ENCODE measurements around the gene CDH4.

The CDH4 gene

DNA sequence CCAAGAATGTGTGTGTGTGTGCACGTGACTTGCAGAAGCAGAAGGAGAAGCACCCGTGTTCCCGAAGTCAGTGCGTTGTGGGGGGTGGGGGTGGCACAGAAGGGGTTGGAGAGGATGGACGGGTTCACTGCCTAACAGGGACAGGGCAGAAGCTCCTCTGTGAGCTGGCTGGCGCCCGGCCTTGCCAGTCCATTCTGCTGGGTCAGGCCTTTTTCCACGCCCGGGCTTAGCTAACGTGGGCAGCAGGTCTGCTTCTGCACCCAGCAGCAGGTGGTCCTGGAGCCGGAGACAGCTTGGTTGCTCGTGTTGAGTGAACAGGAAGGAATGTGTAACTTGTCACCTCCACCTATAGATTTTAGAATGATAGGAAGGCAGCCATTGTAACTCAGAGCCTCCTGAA is 374.4 kb downstream of the CDH4 start:
- Histone ChIP-seq H3K36me3 (ENCODE audit: control insufficient read depth, insufficient read depth, low read length) (no peaks in the 10 kb centered on the region), H3K9ac (ENCODE audit: low read length) (no peak overlapping the region), H3K27me3 (ENCODE audit: control insufficient read depth, insufficient read depth, low read length) (no peaks in the 10 kb centered on the region), H3K27ac (ENCODE audit: low read depth, low read length) (no peak overlapping the region), H3K4me3 (ENCODE audit: low read length) (no peak overlapping the region), H3K4me1 (ENCODE audit: control insufficient read depth, insufficient read depth, low read length) (no peaks in the 10 kb centered on the region)

DNA sequence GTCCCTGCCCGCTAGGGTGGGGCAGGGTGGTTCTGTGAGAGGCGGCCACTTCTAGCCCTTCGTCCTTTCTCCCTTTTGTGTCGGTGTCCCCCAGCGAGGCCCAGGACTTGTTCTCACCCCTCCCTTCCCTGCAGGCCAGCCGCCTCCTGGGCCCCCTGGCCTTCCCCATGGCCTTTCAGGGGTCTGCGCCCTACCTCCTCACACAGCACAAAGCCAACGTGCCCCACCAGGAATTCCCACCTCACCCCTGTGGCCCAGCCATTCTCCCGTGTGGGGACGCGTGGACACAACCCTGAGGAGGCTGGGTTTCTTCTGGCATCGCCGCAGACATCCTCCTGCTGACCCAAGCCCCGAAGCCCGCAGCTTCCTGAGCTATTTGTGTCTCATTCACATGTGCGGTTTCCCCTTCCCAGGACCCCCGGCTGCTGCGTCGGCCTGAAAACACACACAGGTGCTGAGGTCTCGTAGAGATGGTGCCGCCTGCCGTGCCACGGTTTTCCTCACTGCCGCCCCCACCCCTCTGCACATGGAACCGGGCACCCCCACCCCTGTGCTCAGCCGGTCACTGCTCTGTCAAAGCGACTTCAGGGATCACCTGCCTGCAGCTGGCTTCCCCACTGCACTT is 375.8 kb downstream of the CDH4 start:
- H3K27ac ChIP-seq (ENCODE audit: low read depth, low read length): no peak overlapping the region
- H3K4me1 ChIP-seq (ENCODE audit: control insufficient read depth, insufficient read depth, low read length): no peaks in the 10 kb centered on the region
- no peaks in the 10 kb centered on the region for H3K27me3 ChIP-seq (ENCODE audit: control insufficient read depth, insufficient read depth, low read length)
- H3K36me3 ChIP-seq (ENCODE audit: control insufficient read depth, insufficient read depth, low read length): no peaks in the 10 kb centered on the region
- no peak overlapping the region for H3K4me3 ChIP-seq (ENCODE audit: low read length)
- no peak overlapping the region for H3K9ac ChIP-seq (ENCODE audit: low read length)

DNA sequence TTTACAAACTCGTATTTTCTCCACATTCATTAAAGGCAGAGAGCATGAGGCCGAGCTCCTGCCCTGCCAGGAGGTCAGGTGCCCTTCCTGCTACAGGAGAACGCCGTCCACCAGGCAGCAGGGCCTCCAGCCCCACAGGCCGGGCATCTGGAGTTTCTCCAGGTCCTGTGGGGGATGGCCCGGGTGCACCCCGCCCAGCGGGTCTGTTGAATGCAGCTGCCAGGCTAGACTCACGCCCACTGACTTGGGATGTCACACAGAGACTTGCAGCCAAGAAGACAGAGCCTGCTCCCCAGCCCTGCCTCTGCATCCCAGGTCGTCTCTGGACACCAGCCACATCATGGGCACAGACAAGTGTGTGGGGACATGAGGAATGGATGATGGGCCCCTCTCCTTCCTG is 376.4 kb downstream of the CDH4 start:
- Histone ChIP-seq H3K4me3 (ENCODE audit: low read length) (no peak overlapping the region), H3K27ac (ENCODE audit: low read depth, low read length) (no peak overlapping the region), H3K4me1 (ENCODE audit: control insufficient read depth, insufficient read depth, low read length) (no peaks in the 10 kb centered on the region), H3K27me3 (ENCODE audit: control insufficient read depth, insufficient read depth, low read length) (no peaks in the 10 kb centered on the region), H3K36me3 (ENCODE audit: control insufficient read depth, insufficient read depth, low read length) (no peaks in the 10 kb centered on the region), H3K9ac (ENCODE audit: low read length) (no peak overlapping the region)

DNA sequence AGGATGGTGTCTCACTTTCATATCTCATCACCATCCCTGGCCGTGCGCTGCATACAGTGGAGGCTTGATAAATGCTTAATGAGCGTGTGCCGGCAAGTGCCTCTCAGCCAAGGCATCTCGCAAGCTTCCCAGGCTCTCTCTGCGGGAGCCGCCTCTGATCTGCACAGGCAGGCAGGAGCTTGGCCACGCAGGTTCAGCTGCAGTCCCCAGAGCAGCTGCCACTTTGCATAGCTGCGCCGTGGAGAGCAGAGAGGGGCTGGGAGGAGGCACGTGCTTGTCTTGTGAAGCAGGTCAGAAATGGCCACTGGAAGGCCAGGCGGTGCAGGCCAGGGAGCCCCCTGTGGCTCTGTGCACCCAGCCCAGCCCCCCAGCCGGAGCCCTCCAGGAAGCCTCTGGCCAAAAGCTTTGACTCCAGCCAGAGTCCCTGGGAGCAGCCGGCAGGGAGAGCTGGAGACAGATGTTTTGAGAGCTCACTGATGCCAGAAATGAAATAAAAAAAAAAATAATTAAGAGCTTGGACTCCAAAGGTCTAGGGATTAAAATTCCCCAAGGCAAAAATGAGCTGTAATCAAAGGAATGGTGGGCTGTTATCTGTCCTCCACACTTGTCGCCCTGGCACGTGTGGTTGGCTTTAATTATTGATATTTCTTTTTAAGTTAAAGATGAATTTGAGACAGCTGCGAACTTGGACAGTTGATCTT is 377.0 kb downstream of the CDH4 start:
- Histone ChIP-seq H3K27ac (ENCODE audit: low read depth, low read length) (no peak overlapping the region), H3K27me3 (ENCODE audit: control insufficient read depth, insufficient read depth, low read length) (no peaks in the 10 kb centered on the region), H3K4me1 (ENCODE audit: control insufficient read depth, insufficient read depth, low read length) (no peaks in the 10 kb centered on the region), H3K36me3 (ENCODE audit: control insufficient read depth, insufficient read depth, low read length) (no peaks in the 10 kb centered on the region), H3K9ac (ENCODE audit: low read length) (no peak overlapping the region), H3K4me3 (ENCODE audit: low read length) (no peak overlapping the region)

DNA sequence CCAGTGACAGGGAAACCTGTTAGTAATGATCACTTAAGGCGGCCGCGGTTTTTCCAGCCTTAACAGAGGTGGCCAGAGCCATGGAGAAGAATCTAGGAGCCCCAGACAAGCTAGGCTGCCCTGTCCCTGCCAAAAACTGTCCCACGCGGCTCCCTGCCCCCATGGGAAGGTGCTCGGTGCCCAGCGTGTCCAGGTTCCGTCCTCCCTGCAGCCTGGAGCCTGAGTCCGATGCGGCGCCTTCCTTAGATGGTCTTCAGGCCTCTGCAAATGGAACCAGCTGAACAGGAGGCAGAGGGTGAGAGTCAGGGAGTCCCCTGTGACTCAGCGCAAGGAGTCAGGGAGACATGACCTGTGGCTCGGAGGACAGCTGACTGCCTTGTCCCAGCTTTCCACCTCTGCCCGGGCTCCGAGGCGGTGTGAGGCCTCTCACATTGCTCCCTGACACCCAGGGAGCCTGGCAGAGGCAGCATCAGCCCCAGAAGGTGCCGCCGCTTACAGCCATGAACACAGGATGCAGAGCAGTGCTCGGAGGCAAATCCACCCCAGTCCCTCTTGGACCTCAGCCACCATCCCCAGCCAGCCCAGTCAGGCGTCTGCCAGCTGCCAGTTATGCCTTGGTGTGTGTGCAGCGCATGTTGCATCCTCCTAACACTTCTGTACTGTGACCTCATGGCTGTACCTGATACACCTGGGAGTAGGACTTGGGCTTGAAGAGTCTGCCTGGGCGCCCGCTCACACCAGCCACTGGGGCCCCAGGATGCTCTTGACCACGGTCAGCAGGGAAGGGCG is 377.7 kb downstream of the CDH4 start:
- Histone ChIP-seq H3K27ac (ENCODE audit: low read depth, low read length) (no peak overlapping the region), H3K27me3 (ENCODE audit: control insufficient read depth, insufficient read depth, low read length) (no peaks in the 10 kb centered on the region), H3K4me1 (ENCODE audit: control insufficient read depth, insufficient read depth, low read length) (no peaks in the 10 kb centered on the region)

DNA sequence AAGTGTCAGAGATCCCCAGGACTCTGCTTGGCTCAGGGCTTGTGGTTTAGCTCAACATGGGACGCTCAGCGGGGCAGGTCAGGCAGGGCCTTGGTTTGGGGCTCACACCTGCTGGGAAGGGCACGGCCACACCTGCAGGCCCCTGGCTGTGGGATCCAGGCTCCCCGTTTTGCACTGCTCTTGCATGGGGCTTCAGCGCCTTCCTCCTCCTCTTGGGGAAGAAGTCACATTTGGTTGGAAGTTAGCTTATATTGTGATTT is 378.3 kb downstream of the CDH4 start:
- no peaks in the 10 kb centered on the region for H3K27me3 ChIP-seq (ENCODE audit: control insufficient read depth, insufficient read depth, low read length)
- H3K9ac ChIP-seq (ENCODE audit: low read length): no peak overlapping the region
- no peaks in the 10 kb centered on the region for H3K36me3 ChIP-seq (ENCODE audit: control insufficient read depth, insufficient read depth, low read length)
- H3K4me1 ChIP-seq (ENCODE audit: control insufficient read depth, insufficient read depth, low read length): no peaks in the 10 kb centered on the region
- no peak overlapping the region for H3K27ac ChIP-seq (ENCODE audit: low read depth, low read length)
- no peak overlapping the region for H3K4me3 ChIP-seq (ENCODE audit: low read length)

More for the DNA sequence above, 377.7 kb downstream of the CDH4 start:
- no peak overlapping the region for H3K4me3 ChIP-seq (ENCODE audit: low read length)
- no peaks in the 10 kb centered on the region for H3K36me3 ChIP-seq (ENCODE audit: control insufficient read depth, insufficient read depth, low read length)
- no peak overlapping the region for H3K9ac ChIP-seq (ENCODE audit: low read length)

DNA sequence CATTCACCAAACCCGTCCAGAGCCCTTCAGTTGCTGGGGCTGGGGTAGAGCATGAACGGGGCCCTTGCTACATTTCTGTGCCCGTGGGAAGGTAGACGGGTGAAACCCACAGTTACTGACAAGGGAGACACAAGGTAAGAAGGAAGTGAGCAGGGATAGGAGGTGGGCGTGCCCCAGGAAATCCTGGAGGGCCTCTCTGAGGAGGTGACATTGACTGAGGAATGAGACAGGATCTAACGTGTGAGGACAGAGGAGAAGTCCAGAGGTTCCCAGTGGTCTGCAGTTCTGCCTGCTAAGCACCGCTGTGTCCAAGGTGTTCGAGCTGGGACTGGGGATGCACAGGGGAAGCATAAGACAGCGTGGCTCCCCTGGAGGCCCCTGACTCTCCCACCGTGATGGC is 378.8 kb downstream of the CDH4 start:
- Histone ChIP-seq H3K36me3 (ENCODE audit: control insufficient read depth, insufficient read depth, low read length) (no peaks in the 10 kb centered on the region), H3K4me1 (ENCODE audit: control insufficient read depth, insufficient read depth, low read length) (no peaks in the 10 kb centered on the region), H3K4me3 (ENCODE audit: low read length) (no peak overlapping the region), H3K27me3 (ENCODE audit: control insufficient read depth, insufficient read depth, low read length) (no peaks in the 10 kb centered on the region), H3K27ac (ENCODE audit: low read depth, low read length) (no peak overlapping the region), H3K9ac (ENCODE audit: low read length) (no peak overlapping the region)

DNA sequence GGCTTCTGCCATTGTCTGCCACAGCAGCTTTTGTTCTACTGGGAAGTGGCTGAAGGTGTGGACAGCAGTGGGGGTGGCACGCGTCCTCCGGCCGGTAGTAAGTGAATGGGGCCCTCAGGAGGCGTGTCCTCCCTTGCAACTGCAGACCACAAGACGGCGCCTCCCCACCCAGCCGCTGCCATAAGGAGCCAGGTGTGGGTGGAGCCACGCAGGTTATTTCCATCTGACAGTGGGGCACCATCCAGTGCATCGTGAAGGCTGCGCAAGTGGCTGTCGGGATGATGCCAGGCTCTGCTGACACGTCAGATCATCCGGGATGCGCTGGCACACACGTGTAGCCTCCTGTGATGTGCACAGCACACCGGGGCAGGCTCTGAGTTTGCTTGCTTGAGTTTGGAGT is 379.7 kb downstream of the CDH4 start:
- no peak overlapping the region for H3K4me3 ChIP-seq (ENCODE audit: low read length)
- no peaks in the 10 kb centered on the region for H3K36me3 ChIP-seq (ENCODE audit: control insufficient read depth, insufficient read depth, low read length)
- H3K9ac ChIP-seq (ENCODE audit: low read length): no peak overlapping the region
- H3K27ac ChIP-seq (ENCODE audit: low read depth, low read length): no peak overlapping the region
- no peaks in the 10 kb centered on the region for H3K4me1 ChIP-seq (ENCODE audit: control insufficient read depth, insufficient read depth, low read length)
- no peaks in the 10 kb centered on the region for H3K27me3 ChIP-seq (ENCODE audit: control insufficient read depth, insufficient read depth, low read length)

DNA sequence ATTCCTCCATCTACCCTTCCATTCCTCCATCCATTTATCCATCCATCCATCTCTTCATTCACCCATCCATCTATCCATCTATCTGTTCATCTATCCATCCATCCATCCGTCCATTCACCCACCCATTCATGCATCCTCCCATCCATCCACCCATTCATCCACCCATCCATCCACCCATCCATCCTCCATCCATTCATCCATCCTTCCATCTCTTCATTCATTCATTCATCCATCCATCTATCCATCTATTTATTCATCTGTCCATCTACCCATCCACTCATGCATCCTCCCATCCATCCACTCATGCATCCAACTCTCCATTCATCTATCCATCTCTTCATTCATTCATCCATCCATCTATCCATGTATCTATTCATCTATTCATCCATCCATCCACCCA is 380.9 kb downstream of the CDH4 start:
- no peaks in the 10 kb centered on the region for H3K27me3 ChIP-seq (ENCODE audit: control insufficient read depth, insufficient read depth, low read length)

DNA sequence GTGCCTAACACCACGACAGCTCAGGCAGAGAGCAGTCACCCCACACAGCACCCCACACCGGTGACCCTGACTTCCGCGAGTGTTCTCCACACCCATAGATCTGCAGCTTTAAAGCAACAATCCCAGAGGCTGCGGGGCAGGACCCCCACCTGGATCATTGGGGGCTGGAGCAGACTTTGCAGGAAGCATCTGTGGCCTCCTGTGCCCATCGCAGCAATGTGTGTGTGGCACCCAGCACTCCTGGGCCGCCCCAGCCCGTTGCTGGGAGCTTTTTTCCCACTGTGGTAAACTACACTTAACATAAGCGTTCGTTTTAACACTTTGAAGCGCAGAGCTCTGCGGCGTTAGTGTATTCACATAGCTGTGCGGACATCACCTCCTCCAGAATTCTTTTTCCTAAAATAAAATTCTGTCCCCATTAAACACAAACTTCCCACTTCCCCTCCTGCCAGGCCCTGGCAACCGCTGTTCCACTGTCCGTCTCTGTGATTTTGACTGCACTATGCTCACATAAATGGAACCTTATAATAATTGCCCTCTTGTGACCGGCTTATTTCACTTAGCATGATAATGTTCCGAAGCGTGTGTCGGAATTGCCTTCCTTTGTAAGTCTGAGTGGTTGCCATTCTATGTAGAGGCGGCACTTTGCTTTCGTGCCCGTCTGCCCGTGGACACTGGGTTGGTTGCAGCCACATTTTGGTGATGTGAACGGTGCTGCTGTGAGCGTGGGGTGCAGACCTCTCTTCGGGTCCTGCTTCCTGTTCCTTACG is 382.5 kb downstream of the CDH4 start:
- H3K4me3 ChIP-seq (ENCODE audit: low read length): no peak overlapping the region
- H3K27me3 ChIP-seq (ENCODE audit: control insufficient read depth, insufficient read depth, low read length): no peaks in the 10 kb centered on the region
- H3K4me1 ChIP-seq (ENCODE audit: control insufficient read depth, insufficient read depth, low read length): no peaks in the 10 kb centered on the region
- H3K36me3 ChIP-seq (ENCODE audit: control insufficient read depth, insufficient read depth, low read length): no peaks in the 10 kb centered on the region
- no peak overlapping the region for H3K27ac ChIP-seq (ENCODE audit: low read depth, low read length)
- H3K9ac ChIP-seq (ENCODE audit: low read length): no peak overlapping the region

More for the DNA sequence above, 380.9 kb downstream of the CDH4 start:
- Histone ChIP-seq H3K4me1 (ENCODE audit: control insufficient read depth, insufficient read depth, low read length) (no peaks in the 10 kb centered on the region), H3K4me3 (ENCODE audit: low read length) (no peak overlapping the region), H3K36me3 (ENCODE audit: control insufficient read depth, insufficient read depth, low read length) (no peaks in the 10 kb centered on the region), H3K27ac (ENCODE audit: low read depth, low read length) (no peak overlapping the region), H3K9ac (ENCODE audit: low read length) (no peak overlapping the region)

DNA sequence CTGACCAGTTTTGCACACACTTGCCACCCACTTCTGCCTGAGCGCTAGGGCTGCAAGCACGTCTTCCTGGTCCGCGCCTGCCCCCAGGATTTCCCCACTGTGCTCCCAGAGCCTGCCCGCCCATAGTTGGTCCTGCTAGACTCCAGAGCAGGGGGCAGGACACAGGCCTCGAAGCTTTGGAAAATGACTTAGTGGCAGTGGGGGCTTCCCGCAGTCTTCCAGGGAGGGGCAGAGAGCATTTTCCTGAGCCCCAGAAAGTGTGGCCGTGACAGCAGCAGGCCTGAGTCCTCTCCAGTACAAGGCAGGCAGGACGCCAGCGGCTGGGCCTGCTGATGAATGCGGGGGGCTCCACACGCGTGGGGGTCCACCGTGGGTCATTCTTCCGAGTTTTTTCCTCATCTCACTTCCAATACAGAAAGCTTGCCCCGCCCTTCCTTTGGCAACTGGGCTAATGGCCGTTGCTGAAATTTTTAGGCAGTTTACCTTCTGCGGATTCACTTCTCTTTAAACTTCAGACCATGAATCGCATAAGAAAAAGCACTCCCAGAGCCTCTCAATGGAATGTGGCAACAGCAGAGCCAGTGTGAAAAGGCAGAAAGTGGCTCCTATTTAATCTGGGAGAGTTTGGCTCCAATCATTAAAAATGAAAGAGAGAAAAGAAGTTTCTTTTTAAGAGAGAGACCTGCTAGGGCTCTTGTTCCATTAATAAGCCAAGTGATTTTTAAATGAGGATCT is 383.8 kb downstream of the CDH4 start:
- no peak overlapping the region for H3K9ac ChIP-seq (ENCODE audit: low read length)
- no peak overlapping the region for H3K4me3 ChIP-seq (ENCODE audit: low read length)
- no peaks in the 10 kb centered on the region for H3K4me1 ChIP-seq (ENCODE audit: control insufficient read depth, insufficient read depth, low read length)
- no peaks in the 10 kb centered on the region for H3K36me3 ChIP-seq (ENCODE audit: control insufficient read depth, insufficient read depth, low read length)
- no peaks in the 10 kb centered on the region for H3K27me3 ChIP-seq (ENCODE audit: control insufficient read depth, insufficient read depth, low read length)
- H3K27ac ChIP-seq (ENCODE audit: low read depth, low read length): no peak overlapping the region
